HG02852 (cell line): Measurements from ENCODE around the gene CALCA.

ENCODE experiments used
- ATAC-seq: cut with Tn5 transposase; IDR thresholded peaks from one replicate; pipeline ENCODE4 v1.9.1; 2021; ENCODE audit warnings: mild to moderate bottlenecking, moderate library complexity; ENCODE audit not compliant: unreplicated experiment

Gene CALCA

GRCh38 chr11:14949437-14950147 is 22.6 kb downstream of the CALCA start:
- ATAC-seq, result no peak

GRCh38 chr11:14942745-14943144 is 29.4 kb downstream of the CALCA start:
- no peak for ATAC-seq

DNA sequence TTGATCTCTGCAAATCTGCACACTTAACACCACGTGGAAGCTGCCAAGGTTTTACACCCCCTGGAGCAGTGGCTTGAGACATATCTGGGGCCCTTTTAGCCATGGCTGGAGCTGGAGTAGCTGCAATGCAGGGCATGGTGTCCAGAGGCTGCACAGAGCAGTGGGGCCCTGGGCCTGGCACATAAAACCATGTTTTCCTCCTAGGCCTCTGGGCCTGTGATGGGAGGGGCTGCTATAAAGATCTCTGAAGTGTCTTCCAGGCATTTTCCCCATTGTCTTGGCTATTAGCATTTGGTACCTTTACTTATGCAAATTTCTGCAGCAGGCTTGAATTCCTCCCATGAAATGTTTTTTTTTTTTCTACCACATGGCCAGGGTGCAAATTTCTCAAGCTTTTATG is 33.2 kb downstream of the CALCA start:
- no peak for ATAC-seq

DNA sequence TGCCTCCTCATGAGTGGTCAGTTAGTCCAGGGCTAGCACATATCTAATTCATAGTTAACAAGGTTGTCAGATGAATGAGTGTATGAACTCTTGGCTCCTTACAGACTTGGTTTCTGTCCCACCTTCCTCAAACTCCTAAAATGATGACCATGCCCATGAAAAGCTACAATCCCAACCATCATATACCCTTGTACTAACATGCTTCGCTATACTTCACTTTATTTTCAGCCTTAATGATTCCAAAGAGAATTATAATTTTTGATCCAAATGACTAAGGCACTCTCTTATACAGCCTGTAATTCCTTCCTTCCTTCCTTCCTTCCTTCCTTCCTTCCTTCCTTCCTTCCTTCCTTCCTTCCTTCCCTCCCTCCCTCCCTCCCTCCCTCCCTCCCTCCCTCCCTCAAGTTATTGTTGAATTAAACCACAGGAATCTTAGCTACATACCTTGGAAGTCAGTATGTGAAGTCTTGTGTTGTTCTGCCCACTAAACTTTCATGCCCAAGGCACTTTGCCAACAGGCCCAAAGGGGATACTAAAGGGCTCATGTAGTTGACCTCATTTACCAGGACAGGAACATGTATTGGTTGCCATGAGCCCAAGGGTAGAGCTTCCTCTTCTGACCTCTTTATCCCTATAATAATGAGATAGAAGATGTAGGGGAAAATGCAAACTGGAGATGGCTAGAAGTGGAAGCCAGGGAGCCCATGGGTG is 37.4 kb downstream of the CALCA start:
- no peak for ATAC-seq

DNA sequence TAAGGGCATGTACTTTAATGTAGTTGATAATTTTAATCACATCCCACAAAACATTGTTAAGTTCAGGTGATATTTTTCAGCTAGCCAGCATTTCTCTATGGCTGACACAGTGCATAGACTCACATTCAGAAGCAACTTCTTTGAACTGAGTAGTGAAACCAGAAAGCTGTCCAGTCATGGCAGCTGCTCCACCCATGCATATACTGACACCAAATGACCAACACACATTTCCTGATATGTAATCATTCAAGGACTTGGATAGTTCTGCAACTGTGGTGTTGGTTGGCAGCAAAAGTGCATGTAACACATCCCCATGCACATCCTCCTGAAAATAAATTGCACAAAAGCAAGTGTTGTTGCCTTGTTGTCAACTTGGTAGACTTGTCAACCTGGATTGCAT is 39.7 kb downstream of the CALCA start:
- ATAC-seq, result no peak

DNA sequence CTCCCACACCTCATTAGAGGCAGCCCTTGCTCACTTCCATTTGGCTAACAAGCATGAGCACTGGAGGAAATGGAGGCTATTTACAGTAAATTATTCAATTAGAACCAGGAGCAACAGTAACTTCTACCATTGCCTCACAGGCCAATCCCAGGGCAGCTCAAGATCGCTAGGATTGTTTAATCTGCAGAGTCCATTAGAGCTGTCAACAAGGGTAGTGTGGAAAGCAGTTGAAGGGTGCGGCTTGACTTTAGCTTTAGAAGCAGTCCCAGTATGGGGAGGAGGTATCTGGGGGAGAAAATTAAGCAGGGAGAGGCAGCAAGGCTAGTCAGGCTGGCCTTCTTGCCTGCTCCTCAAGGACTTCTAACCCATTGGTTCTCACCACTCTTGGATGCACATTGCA is 41.8 kb downstream of the CALCA start:
- ATAC-seq, result no peak

DNA sequence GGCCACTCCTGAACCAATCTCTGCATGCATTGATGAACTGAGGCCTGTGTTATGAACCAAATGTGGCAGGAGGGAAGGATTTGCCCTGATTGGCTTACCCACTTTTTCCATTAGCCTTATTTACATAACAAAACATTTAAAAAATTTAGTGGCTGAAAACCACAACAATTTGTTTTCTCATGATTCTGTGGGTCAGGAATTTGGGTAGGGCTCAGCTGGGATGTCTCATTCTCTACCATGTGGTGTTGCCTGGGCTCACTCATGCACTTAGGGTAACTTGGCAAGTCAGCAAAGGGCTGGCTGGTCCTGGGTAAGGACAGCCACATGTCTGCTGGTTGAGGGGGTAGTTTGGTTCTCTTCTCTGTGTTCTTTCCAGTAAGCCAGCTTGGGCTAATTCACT is 45.0 kb downstream of the CALCA start:
- ATAC-seq, result no peak

DNA sequence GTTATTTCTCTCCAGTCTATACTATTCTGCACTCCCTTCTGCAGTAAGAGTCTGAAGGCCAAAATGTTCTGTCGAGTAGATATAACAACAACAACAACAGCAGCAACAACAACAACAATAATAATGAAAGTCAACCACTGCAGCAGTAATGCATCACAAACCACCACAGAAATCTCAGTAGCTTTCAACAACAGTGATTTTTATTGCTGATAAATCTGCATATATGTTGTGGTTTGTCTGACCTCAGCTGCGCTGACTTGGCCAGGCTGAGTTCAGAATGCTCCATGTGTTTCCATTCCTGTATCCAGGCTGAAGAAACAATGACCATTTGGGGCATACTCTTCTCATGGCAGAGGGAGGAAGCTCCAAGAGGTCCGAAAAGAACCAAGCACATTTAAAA is 47.8 kb downstream of the CALCA start:
- ATAC-seq, result no peak
